GM12872 (cell line): Measurements from ENCODE around the gene MPG.

Source experiments
- TF ChIP-seq, protein P1 (sequence below): IDR thresholded peaks from 3 replicates; pipeline ENCODE4 v1.5.1; 2011; ENCODE audit warnings: low read depth, mild to moderate bottlenecking, low read length, moderate library complexity; ENCODE audit not compliant: insufficient read depth

MPG gene

DNA sequence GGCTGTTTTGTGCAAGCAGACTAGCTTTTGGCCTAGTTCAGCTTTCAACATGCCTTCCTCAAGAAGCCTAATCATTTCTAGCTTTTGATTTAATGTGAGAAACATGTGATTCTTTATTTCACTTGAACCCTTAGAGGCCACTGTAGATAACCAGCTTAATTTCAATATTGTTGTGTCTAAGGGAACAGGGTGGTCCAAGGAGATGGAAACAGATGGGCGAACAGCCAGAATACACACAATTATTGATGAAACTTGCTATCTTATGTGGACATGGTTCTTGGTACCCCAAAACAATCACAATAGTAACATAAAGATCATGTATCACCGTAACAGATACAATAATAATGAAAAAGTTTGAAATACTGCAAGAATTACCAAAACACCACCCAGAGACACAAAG is 55.7 kb downstream of the MPG start:
- TF ChIP-seq, protein P1, sequence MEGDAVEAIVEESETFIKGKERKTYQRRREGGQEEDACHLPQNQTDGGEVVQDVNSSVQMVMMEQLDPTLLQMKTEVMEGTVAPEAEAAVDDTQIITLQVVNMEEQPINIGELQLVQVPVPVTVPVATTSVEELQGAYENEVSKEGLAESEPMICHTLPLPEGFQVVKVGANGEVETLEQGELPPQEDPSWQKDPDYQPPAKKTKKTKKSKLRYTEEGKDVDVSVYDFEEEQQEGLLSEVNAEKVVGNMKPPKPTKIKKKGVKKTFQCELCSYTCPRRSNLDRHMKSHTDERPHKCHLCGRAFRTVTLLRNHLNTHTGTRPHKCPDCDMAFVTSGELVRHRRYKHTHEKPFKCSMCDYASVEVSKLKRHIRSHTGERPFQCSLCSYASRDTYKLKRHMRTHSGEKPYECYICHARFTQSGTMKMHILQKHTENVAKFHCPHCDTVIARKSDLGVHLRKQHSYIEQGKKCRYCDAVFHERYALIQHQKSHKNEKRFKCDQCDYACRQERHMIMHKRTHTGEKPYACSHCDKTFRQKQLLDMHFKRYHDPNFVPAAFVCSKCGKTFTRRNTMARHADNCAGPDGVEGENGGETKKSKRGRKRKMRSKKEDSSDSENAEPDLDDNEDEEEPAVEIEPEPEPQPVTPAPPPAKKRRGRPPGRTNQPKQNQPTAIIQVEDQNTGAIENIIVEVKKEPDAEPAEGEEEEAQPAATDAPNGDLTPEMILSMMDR = no peak
